GM19438 (cell line): Measurements from ENCODE around the gene MRS2.
A peak's percentile ranks its signal among the peaks of the same experiment; 100 is the strongest.
"Not testable (repeated sequence)": the region's sequence is repeated elsewhere in the genome, so short reads cannot be mapped to it uniquely, and the experiment has no call there.

Experiments used
- ATAC-seq: cut with Tn5 transposase; IDR thresholded peaks from one replicate; pipeline ENCODE4 v1.9.1; 2021; ENCODE audit warnings: low read depth; ENCODE audit not compliant: unreplicated experiment

MRS2 gene, protein sequence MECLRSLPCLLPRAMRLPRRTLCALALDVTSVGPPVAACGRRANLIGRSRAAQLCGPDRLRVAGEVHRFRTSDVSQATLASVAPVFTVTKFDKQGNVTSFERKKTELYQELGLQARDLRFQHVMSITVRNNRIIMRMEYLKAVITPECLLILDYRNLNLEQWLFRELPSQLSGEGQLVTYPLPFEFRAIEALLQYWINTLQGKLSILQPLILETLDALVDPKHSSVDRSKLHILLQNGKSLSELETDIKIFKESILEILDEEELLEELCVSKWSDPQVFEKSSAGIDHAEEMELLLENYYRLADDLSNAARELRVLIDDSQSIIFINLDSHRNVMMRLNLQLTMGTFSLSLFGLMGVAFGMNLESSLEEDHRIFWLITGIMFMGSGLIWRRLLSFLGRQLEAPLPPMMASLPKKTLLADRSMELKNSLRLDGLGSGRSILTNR

DNA sequence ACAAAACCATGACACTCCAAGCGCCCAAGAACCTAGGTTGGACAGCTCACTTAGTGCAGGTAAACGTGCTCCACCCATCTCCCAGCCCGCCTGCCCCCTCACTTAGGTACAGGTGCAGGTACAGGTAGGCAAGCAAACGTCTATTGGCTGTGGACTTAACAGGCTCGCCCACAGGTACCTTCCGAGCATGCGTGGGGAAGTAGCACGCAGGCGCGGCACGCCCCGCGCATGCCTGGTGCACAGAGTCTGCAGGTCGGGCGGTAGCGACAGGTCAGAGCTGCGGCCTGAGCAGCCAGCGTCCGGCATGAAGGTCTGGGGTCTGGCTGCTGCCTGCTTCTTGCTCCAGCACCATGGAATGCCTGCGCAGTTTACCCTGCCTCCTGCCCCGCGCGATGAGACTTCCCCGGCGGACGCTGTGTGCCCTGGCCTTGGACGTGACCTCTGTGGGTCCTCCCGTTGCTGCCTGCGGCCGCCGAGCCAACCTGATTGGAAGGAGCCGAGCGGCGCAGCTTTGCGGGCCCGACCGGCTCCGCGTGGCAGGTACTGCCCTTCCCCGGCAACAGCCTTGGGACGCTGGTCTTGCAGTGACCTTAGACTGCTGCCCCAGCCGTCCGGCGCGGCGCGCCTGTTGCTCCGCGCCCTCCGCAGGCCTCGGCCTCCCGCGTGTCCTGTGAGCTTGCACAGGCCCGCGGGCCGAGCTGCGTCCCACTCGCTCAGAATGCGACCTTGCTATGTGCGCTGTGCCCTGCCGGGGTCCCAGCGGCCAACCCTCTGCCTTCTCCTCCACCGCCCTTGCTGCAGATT, at the start of gene MRS2:
Gene MRS2 (plus strand): TSS at position 240 of the 804 bp plus-strand sequence. CDS start 111 bp downstream, at position 351.
- peak; percentile 96 for ATAC-seq

DNA sequence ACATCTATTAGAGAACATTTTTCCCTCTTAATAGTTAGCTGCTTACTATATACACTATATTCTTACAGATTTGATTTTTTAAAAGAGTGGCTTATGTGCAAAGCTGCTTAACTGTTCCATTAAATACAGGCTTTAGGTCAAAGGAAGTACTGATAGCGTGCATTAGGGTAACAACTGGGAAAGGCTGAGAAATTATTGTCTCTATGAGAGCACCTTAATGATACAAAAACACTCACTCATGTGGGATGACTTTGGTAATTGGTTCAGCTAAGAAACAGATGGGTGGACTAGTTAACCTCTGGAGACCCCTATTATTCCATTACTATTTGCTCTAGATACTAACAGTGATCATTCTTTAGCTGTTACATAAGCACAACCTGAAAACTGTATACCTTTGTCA, 48.9 kb upstream of the MRS2 start:
- no peak for ATAC-seq

DNA sequence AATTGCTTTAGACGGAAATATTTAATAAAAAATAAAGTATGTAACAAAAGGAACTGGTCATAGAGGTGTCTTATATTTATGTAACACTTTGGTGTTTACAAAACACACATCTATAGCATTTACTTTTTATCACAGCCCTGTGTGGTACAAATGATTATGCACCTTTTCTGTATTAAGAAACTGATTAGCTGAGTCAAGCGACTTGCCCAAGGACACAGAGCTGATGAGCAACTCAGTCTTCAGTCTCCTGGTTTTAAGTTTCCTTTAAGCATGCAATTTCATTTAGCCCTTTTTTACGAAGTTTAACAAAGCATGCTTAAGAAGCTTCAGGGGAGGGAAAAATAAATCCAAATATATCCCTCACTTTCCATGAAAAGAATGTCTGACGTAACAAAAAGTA, 47.3 kb upstream of the MRS2 start:
- ATAC-seq = no peak

DNA sequence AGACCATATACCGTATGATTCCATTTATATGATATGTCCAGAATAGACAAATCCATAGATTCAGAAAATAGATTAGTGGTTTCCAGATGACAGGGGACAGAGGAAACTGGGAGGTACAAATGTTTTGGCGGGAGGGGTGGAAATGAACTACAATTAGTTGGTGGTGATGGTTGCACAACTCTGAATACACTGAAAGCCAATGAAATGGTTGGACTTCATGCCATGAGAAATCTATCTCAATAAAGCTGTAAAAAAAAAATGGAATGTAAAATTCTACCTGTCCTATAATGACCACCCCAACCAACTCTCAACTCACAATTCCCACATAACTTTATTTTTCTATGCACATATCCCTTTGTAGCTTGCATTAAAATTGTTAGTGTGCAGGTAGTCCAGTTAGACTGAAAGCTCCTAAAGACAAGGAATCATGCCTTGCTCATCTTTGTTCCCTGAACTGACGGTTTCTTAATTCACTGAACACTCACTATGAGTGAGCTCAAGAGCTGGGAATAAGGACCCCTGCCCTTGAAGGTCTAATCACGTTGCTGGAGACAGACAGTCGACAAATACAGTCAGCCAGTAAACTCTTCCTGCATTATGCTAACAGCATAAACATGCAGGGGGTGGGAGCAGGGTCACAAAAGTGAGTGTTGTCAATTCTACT, 46.3 kb upstream of the MRS2 start:
- ATAC-seq = no peak

DNA sequence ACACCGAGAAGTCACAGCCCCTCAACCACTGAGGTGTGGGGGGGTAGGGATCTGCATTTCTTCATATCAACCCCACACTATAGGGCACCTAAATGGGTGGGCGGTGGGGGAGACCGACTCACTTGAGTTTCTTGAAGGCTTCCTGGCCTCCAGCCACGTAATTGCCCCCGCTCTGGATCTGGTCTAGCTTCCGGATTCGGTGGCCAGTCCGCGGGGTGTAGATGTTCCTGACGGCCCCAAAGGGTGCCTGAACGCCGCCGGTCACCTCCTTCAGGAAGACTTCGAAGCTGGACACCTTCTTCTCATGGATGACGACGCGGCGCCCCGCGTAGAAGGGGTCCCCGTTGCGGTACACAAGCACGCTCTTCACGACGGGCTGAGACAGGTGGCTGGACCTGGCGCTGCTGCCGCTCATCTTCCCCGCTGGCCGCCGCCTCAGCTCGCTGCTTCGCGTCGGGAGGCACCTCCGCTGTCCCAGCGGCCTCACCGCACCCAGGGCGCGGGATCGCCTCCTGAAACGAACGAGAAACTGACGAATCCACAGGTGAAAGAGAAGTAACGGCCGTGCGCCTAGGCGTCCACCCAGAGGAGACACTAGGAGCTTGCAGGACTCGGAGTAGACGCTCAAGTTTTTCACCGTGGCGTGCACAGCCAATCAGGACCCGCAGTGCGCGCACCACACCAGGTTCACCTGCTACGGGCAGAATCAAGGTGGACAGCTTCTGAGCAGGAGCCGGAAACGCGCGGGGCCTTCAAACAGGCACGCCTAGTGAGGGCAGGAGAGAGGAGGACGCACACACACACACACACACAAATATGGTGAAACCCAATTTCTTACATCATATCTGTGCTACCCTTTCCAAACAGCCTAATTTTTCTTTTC, 45.2 kb upstream of the MRS2 start, which contains the start of gene DCDC2:
Gene DCDC2 (minus strand): TSS at position 724 of the 883 bp plus-strand sequence. CDS start 309 bp downstream, at position 415.
- no peak for ATAC-seq

DNA sequence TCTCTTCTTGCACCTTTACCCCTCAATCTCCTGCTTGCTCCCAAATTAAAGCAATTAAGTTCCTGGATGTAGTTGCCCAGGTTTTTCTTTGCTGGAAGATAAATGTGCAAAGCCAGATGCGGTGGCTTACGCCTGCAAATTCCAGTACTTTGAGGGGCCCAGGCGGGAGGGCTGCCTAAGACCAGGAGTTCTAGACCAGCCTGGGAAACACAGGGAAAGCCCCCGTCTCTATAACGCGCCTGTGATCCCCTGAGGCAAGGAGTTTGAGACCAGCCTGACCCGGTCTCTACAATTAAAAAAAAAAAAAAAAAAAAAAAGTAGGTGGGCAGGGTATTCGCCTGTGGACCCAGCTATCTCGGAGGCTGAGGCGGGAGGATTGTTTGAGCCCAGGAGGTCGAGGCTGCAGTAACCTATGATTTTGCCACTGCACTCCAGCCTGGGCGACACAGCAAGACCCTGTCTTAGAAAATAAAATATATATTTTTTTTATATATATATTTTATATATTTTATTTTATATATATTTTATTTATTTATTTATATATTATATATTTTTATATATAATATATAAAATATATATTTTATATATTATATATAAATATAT, 44.4 kb upstream of the MRS2 start:
- no peak for ATAC-seq

DNA sequence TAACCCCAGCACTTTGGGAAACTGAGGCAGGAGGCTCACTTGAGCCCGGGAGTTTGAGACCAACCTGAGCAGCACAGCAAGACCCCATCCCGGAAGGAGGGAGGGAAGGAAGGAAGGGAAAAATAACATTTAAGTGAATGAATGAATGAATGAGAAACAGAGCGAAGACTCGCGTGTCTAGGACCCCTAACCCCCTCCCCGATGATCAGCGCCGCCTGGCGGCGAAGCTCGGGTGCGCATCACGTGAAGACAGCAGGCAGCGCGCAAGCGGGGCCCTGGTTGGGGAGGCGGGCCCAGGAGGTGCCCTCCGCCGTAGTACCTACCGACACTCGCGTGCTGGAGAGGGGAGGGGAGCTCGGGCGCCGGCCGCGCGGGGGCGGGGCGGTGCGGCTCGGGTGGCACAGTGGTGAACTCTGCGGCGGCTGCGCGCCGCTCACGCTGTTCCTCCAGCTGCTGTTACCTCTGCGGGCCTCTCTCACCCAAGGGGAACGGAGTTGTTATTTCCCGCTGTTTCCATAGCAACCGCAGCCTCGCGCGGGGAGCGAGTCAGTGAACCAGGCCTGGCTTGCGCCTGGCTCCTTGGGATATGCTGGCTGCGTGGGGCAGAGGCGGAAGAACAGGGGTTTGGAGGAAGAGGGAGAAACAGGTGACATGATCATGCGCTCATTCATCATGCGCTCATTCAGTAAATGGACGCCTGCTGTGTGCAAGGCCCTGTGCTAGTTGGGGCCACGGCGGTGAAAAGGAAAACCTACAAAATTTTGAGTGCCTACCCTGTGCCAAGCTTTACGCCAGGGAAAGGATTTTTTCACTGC, 42.9 kb upstream of the MRS2 start:
- peak; percentile 65 for ATAC-seq

DNA sequence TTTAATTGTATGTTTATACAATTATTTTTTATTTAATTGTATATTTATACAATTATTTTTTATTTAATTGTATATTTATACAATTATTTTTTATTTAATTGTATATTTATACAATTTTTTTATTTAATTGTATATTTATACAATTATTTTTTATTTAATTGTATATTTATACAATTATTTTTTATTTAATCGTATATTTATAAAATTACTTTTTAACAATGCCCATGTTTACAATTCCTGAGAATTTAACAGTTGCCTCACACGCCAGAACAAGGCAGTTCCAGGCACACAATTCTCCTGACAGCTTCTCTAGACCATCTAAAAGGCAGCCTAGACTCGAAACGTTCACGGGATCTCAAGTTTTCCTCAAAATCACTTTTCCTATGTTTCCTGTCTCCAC, 40.4 kb upstream of the MRS2 start:
- ATAC-seq = not testable (repeated sequence)

DNA sequence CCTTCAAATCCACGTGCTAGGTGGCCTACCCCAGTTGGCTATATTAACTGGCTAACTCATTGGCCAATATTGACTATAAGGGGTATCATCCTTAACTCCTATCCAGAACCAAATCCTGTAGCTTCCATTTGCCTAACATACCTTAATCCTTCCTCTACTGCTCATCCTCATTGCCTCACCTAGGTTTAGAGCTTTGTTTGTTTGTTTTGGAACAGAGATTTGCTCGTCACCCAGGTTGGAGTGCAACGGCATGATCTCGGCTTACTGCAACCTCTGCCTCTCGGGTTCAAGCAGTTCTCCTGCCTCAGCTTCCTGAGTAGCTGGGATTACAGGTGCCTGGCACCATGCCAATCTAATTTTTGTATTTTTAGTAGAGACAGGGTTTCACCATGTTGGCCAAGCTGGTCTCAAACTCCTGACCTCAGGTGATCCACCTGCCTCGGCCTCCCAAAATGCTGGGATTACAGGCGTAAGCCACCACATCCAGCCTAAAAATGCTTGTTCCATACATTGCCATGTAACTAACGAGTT, 37.6 kb upstream of the MRS2 start:
- ATAC-seq = not testable (repeated sequence)

DNA sequence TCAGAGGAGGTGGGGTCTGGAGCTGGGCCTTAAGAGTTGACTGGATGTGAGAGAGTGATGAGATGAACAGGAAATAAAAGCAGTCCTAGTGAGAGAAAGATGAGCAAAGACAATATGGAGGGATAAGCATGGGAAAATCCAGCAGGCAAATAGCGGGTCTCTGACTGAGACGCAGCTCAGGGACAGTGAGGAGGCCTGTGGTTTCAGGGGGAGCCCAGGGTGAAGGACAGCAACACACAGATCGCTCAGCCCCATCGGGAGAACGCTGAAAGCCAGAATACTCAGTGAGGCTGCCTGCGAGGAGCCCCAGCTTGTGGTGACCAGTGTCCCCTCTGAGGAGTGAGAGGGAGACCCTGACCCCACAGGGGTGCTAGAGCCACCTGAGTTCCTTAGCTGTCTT, 28.1 kb upstream of the MRS2 start:
- no peak for ATAC-seq

DNA sequence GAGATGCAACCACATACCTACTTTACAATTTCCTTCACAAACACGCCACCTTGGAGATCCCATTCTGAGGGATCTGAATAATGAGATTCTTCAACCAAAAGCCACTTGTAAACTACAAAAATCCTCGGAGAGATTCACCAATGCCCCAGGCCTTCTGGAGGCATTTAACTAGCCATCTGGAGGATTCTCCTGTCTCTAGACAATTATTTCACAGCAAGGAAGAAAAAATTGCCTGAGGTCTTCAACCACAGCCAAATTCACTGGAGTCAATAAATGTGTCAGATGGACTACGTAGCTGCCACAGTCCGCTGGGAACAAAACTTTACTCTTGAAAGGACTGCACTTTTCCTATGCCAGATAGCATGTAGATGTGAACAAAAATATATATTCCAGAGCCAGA, 25.9 kb upstream of the MRS2 start:
- no peak for ATAC-seq

DNA sequence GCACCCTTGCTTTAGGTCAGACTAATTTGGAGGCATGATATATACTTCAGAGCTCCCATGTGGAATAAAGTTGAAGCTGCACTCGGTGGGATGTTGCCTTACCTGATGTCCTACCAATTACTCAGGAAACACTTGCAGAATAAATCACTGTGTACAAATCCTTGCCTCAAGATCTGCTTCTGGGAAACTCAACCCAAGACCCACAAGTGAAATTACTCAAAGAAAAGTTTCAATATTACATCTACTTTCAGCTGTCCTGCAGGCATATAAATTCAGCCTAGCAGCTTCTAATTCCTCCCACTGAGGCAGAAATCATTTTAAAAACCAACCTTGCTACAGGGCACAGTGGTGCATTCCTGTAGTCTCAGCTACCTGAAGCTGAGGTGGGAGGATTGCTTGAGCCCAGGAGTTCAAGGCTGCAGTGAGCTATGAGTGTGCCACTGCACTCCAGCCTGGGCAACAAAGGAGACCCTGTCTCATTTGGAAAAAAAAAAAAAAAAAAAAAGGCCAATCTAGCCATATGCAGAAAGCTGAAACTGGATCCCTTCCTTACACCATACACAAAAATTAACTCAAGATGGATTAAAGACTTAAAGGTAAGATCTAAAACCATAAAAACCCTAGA, 24.2 kb upstream of the MRS2 start:
- ATAC-seq = peak; percentile 49

DNA sequence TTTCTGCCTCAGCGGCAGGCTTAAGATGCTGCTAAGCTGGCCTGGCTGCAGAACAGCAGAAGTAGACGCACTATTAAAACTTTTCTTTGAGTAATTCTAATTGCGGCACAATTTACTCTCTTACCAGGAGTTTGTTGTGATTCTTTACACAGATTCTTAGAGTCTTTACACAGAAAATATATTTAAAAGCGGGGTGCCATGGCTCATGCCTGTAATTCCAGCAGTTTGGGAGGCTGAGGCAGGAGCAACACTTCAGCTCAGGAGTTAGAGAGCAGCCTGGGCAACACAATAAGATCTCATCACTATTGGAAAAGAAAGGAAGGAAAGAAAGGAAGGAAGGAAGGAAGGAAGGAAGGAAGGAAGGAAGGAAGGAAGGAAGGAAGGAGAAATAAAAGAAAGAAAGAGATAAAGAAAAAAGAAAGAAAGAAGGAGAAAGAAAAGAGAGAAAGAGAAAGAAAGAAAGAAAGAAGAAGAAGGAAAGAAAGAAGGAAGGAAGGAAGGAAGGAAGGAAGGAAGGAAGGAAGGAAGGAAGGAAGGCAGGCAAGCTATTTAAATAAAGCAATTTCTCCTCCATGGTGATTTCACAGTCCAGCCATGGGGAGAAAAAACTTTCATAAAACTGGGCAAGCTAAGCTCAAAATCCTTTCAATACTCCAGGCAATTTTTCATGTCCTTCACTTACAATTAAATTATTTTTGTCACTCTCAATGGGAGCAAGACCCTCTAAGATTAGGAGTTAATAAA, 21.1 kb upstream of the MRS2 start:
- no peak for ATAC-seq

DNA sequence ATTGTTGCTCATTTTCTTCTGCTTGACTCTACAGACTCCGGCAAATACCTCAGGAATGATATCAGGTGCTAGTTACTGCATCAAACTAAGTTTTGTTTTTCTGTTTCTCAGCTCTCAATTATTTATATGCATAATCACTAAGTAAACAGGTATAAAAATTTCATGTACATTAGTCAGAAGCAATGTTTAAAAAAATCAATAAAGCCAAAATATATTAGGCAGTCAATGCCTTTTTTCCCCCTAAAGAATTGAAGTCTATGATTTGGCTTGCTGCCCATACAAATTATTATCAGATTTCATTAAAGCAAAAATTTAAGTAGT, 20.6 kb upstream of the MRS2 start:
- no peak for ATAC-seq

DNA sequence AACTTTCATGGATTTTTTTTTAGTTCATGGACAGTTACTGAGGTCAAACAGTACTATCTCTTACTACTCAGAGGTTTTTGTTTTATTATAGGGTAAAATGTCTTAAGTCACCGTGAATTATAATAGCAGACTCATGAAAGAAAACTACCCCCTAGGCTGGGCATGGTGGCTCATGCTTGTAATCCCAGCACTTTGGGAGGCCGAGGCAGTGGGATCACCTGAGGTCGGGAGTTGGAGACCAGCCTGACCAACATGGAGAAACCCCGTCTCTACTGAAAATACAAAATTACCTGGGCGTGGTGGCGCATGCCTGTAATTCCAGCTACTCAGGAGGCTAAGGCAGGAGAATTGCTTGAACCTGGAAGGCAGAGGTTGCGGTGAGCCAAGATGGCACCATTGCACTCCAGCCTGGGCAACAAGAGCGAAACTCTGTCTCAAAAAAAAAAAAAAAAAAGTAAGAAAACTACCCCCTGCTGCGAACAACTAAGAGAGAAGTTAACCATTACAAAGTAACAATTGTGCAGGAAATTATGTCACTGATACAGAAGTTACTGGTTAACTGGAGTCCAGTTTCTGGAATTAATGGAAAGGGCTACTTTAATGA, 19.7 kb upstream of the MRS2 start:
- ATAC-seq = not testable (repeated sequence)

DNA sequence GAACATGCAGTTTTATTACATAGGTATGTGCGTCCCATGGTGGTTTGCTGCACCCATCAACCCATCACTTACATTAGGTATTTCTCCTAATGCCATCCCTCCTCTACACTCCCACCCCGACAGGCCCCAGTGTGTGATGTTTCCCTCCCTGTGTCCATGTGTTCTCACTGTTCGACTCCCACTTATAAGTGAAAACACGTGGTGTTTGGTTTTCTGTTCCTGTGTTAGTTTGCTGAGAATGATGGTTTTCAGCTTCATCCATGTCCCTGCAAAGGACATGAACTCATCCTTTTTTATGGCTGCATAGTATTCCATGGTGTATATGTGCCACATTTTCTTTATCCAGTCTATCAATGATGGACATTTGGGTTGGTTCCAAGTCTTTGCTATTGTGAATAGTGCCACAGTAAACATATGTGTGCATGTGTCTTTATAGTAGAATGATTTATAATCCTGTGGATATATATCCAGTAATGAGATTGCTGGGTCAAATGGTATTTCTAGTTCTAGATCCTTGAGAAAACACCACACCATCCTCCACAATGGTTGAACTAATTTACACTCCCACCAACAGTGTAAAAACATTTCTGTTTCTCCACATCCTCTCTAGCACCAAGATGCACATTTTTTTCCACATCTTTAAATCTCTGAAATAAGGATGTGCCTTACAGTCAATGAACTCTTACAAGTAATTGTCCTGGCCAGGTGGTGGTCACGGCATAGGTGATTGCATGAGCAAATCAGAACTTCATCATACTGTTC, 18.2 kb upstream of the MRS2 start:
- not testable (repeated sequence) for ATAC-seq
